Pancreas (tissue), 10 donors: ENCODE measurements around the gene SPINT2. TPM values are rescaled to one million over a fixed set of nuclear protein-coding genes. Genes with fewer than 3 reads are reported as not detected.
A peak's percentile ranks its signal among the peaks of the same experiment; 100 is the strongest.

Experiments
- ATAC-seq, 4 donors: fragments of 200-7000 bp; cut with Tn5 transposase; one replicate each; pipeline versions ENCODE4 v1.8.0 to v1.9.1; 2020; ENCODE audit warnings: mild to moderate bottlenecking in 4 of 4, moderate library complexity in 4 of 4
- DNase-seq, 6 donors: peaks; one replicate each; pipeline ENCODE4 v3.0.0-alpha.2; 2020
- FAIRE-seq: peaks from 2 replicates; lab custom pipeline; 2012; peaks lifted over from hg19 to GRCh38; lab: Jason Lieb, UNC
- H3K27ac ChIP-seq, 4 donors: fragments of 200-600 bp; sonication (generic); 1 replicate in 3 of 4; 2 replicates in 1 of 4; pipeline versions ENCODE4 v1.5.0 to v1.8.0; 2020
- H3K27me3 ChIP-seq, 4 donors: fragments of 200-600 bp; one replicate each; pipeline ENCODE4 v1.8.0; 2021
- H3K36me3 ChIP-seq, 3 donors: fragments of 200-600 bp; sonication (generic) in 1 of 3; one replicate each; pipeline versions ENCODE4 v1.5.0 to v1.8.0; 2020 to 2021
- H3K4me1 ChIP-seq, 3 donors: fragments of 200-600 bp; one replicate each; pipeline ENCODE4 v1.8.0; 2021
- H3K4me3 ChIP-seq, 4 donors: fragments of 200-600 bp; sonication (generic) in 2 of 4; one replicate each; pipeline versions ENCODE4 v1.5.0 to v1.8.0; 2020 to 2021
- H3K9me3 ChIP-seq, 4 donors: fragments of 200-600 bp; one replicate each; pipeline ENCODE4 v1.8.0; 2021
- WGBS, 2 donors: extraction: QIAGEN DNeasy Blood & Tissue Kit; methylation state at CpG; one replicate each; pipeline ENCODE4 v1.1.7; 2013; 5-methylcytosine and 5-hydroxymethylcytosine counted together
- intact Hi-C, 3 donors: fragments of 100-400 bp; cut with DNase I; formaldehyde crosslinking; loops; one replicate each; pipeline versions ENCODE4 v1.11.1 to v1.14.2; 2022
- polyA plus RNA-seq, 2 donors: library from polyadenylated mRNA; stranded (reverse); fragments of 200-250 nt; gene quantifications; one replicate each; pipeline ENCODE4 v1.2.3, GENCODE V29; 2013
- total RNA-seq, 6 donors: library from RNA; stranded (reverse); fragmentation: NEBNext Ultra II Directional in 4 of 6; extraction: Animal tissue kit (Norgen Biotek cat#: 25700) in 4 of 6; gene quantifications; one replicate each; pipeline versions ENCODE4 v1.2.1 to v1.2.4, GENCODE V29; 2021 to 2023
- TF ChIP-seq, protein P1 (sequence below), 4 donors: fragments of 200-600 bp; sonication (generic) in 3 of 4; IDR thresholded peaks; one replicate each; pipeline versions ENCODE4 v1.5.0 to v1.8.0; 2021; ENCODE audit warnings: antibody characterized with exemption in 4 of 4
- donor health status: healthy with polysubstance abuse.
- donor health status: DM: no; HTN: no; CAD: no; lungs with moderate emphysema.
- donor health status: DM: no; HTN: no; CAD: no.
- donor health status: control.
- donor health status: control.
- donor health status: Bipolar disorder and iron deficiency.
- donor health status: DM: yes; HTN: yes; CAD: no.
- donor health status: DM: no; HTN: no; CAD: no.
- donor health status: DM: no; HTN: no; CAD: no.
- donor health status: DM: yes; HTN: yes; CAD: no.

SPINT2 gene
- total and polyA plus RNA-seq, 8 donors = 121 to 337 (median 171) TPM

DNA sequence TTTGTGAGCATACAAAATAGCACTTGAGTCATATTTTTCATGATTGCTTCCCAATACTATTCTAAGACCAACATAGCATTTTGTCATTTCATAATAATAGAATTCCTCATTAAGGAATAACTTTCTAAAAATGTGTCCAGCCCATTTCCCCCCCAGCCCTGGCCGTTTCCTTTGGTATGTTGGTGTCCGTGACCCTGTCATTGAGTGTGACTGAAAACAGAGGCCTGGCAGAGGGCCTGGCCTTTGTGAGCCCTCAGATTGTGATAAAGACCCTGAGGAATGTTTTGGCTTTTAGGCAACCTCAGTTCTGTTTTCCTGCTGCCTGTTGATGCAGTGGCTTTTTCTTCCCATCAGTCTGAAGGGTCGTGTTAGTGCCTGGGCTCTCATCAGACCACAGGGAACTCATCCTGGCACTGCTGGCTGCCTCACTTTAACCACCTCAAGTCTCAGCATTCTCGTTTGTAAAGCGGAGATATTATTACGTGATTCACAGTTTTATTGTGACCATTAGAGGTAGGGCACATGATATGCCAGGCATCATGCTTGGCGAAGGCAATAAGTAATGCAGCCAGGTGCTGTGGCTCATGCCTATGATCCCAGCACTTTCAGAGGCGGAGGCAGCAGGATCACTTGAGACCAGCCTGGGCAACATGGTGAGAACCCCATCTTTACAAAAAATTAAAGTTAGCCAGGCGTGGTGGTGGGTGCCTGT, 13.8 kb downstream of the SPINT2 start:
- Histone ChIP-seq H3K36me3 (no peaks in the 10 kb centered on the region), H3K4me3 (no peak overlapping the region), H3K4me1 (peaks cover 36 to 58% (median 45%) of the 10 kb centered on the region in 3 donors), H3K9me3 (no peaks in the 10 kb centered on the region), H3K27ac (peak overlapping the region in 3 of 4 donors; percentile 20 to 75 (median 62)), H3K27me3 (no peaks in the 10 kb centered on the region)
- FAIRE-seq (no peak), ATAC-seq (peak in 3 of 4 donors; percentile 26 to 55 (median 55)), DNase-seq (peak in 1 of 6 donors; percentile 50)
- intact Hi-C loops = no loop called here
- TF ChIP-seq, protein P1, sequence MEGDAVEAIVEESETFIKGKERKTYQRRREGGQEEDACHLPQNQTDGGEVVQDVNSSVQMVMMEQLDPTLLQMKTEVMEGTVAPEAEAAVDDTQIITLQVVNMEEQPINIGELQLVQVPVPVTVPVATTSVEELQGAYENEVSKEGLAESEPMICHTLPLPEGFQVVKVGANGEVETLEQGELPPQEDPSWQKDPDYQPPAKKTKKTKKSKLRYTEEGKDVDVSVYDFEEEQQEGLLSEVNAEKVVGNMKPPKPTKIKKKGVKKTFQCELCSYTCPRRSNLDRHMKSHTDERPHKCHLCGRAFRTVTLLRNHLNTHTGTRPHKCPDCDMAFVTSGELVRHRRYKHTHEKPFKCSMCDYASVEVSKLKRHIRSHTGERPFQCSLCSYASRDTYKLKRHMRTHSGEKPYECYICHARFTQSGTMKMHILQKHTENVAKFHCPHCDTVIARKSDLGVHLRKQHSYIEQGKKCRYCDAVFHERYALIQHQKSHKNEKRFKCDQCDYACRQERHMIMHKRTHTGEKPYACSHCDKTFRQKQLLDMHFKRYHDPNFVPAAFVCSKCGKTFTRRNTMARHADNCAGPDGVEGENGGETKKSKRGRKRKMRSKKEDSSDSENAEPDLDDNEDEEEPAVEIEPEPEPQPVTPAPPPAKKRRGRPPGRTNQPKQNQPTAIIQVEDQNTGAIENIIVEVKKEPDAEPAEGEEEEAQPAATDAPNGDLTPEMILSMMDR (IDR thresholded peaks at IDR 0.05) = no peak
- 33 to 36% methylated on average over 9 of the region's 9 CpGs for WGBS, 2 donors

DNA sequence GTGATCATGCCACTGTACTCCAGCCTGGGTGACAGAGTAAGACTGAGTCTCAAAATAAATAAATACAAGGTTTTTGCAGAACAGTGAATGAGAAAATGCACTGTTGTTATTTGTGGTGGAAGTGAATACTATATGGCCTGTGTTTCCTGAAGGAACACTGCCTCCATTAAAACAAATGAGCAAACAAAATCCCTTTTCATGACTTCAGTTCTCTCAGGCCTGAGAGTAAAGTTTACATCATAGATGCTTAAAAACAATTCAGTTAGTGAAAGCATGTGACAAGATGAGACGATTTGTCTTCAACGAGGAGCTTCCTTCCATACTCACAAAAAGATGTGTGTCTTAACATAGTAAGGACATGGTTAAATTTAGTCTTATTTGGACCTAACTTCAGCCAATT, 14.4 kb downstream of the SPINT2 start:
- TF ChIP-seq, protein P1 (IDR thresholded peaks at IDR 0.05) = no peak
- H3K36me3 ChIP-seq = no peaks in the 10 kb centered on the region
- H3K4me1 ChIP-seq = peaks cover 32 to 52% (median 40%) of the 10 kb centered on the region in 3 donors
- H3K27me3 ChIP-seq = no peaks in the 10 kb centered on the region
- no peak for DNase-seq
- ATAC-seq = no peak
- intact Hi-C loops = no loop called here
- H3K27ac ChIP-seq = peak overlapping the region in 3 of 4 donors; percentile 20 to 75 (median 62)
- FAIRE-seq = no peak
- no peaks in the 10 kb centered on the region for H3K9me3 ChIP-seq
- H3K4me3 ChIP-seq = no peak overlapping the region
- 53 to 65% methylated on average over 2 of the region's 2 CpGs for WGBS, 2 donors

DNA sequence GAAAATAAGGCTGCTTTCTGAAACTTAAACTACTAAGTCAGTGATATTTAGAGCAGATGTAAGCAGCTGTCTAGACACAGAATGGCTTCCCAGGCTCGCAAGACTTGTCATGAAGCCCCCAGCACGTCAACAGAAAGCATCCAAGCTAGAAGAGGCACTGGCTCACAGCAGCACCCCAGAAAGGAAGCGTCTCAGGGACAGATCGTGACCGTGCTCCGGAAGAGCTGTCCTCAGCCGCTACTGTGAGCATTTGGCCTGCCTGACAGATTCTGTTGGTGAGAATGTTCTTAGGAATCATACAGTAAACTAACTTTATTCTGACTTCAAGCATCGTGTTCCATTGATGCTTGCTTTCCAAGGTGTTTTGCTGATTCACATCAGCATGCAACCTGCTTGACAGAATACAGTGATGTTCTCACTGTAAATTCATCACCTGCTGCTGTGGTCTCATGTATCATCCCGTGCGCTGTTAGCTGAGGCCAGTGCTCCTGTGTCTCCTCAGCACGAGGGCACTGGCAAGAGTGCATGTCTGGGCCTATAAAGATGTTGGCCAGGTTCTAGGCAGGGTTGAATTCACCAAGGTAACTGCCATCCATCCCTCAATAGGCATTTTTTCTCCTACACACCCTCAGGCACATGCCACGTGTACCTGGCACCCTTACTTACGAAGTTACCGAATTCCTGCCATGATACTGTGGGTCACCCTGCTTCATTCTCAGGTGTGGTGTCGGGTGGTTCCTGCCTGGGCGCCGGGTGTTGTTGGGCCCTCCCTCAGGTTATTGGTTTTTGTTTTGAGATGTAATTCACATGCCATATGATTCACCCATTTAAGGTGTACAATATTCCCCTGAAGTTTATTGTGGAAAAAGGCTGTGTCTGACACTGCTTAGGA, 15.9 kb downstream of the SPINT2 start:
- no peak for FAIRE-seq
- Histone ChIP-seq H3K4me3 (no peak overlapping the region), H3K36me3 (no peaks in the 10 kb centered on the region), H3K4me1 (peaks cover 23 to 40% (median 28%) of the 10 kb centered on the region in 3 donors), H3K9me3 (no peaks in the 10 kb centered on the region), H3K27ac (peak overlapping the region in 2 of 4 donors; percentile 24 to 27), H3K27me3 (no peaks in the 10 kb centered on the region)
- no peak for DNase-seq
- WGBS, 2 donors = 82 to 85% methylated on average over 17 of the region's 17 CpGs
- intact Hi-C loops = no loop called here
- no peak for ATAC-seq
- TF ChIP-seq, protein P1 (IDR thresholded peaks at IDR 0.05) = no peak

DNA sequence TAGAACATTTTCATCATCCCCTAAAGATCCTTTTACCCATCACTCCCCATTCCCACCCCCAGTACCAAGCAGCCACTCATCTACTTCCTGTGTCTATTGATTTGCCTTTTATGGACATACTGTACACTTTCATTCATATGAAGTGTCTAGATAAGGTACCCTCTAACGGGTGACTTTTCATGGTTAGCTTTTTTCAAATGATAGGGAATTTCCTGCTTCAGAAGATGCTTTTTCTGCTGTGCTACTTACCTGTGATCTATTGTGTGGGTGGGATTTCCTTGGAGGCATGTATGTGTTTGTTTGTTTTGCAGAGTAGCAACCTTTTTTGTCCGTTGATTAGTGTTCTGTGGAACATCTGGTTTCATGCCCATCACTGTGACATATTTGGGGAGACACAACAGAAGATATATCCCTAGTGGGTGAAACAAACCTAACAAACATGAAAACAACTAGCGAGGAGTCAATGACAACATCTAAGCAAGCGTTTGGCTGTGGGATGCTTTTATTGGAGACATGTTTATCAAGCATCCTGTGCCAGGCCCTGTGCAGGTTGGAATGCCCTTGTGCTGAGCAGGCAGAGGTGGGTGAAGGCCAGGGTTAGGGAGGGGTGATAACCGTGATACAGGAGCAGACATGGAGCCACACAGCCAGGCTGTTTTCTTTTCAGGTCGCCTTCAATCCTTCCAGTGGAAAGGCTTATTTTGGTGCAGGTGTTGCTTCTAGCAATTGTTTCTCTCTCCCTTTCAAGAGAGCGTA, 17.6 kb downstream of the SPINT2 start:
- no peak overlapping the region for H3K4me3 ChIP-seq
- peaks cover 23 to 36% (median 26%) of the 10 kb centered on the region in 3 donors for H3K4me1 ChIP-seq
- intact Hi-C loops = no loop called here
- no peaks in the 10 kb centered on the region for H3K9me3 ChIP-seq
- DNase-seq = no peak
- H3K27me3 ChIP-seq = no peaks in the 10 kb centered on the region
- FAIRE-seq = no peak
- peak in 2 of 4 donors; percentile 37 to 68 for ATAC-seq
- no peaks in the 10 kb centered on the region for H3K36me3 ChIP-seq
- 37 to 49% methylated on average over 7 of the region's 7 CpGs for WGBS, 2 donors
- TF ChIP-seq, protein P1 (IDR thresholded peaks at IDR 0.05) = no peak
- H3K27ac ChIP-seq = no peak overlapping the region
